Peyer's patch (tissue), 4 donors: ENCODE data around the gene TMEFF2.

Source experiments
- POLR2A ChIP-seq, 2 donors: fragments of 450-650 bp; IDR thresholded peaks; one replicate each; pipeline ENCODE4 v1.5.1; 2017; ENCODE audit warnings: antibody characterized with exemption in 2 of 2, mild to moderate bottlenecking in 2 of 2, moderate library complexity in 2 of 2
- TF ChIP-seq, protein P1 (sequence below), 6 experiments: fragments of 450-650 bp in 4 of 6; fragments of 200-600 bp in 2 of 6; sonication (generic) in 1 of 6; IDR thresholded peaks; one replicate each; pipeline ENCODE4 v1.5.1; 2017 to 2019; ENCODE audit warnings: antibody characterized with exemption in 6 of 6, mild to moderate bottlenecking in 3 of 6, moderate library complexity in 1 of 6

- TF ChIP-seq, protein P1, sequence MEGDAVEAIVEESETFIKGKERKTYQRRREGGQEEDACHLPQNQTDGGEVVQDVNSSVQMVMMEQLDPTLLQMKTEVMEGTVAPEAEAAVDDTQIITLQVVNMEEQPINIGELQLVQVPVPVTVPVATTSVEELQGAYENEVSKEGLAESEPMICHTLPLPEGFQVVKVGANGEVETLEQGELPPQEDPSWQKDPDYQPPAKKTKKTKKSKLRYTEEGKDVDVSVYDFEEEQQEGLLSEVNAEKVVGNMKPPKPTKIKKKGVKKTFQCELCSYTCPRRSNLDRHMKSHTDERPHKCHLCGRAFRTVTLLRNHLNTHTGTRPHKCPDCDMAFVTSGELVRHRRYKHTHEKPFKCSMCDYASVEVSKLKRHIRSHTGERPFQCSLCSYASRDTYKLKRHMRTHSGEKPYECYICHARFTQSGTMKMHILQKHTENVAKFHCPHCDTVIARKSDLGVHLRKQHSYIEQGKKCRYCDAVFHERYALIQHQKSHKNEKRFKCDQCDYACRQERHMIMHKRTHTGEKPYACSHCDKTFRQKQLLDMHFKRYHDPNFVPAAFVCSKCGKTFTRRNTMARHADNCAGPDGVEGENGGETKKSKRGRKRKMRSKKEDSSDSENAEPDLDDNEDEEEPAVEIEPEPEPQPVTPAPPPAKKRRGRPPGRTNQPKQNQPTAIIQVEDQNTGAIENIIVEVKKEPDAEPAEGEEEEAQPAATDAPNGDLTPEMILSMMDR (IDR thresholded peaks at IDR 0.05): no peak
- no peak for TF ChIP-seq POLR2A (IDR thresholded peaks at IDR 0.05)
Observed at GRCh38 chr2:191994749-191995148, 200.0 kb downstream of the TMEFF2 start.
